H1 (cell line): Measurements from ENCODE around the gene SERPINB6. TPM values are rescaled to one million over a fixed set of nuclear protein-coding genes. Genes with fewer than 3 reads are reported as not detected.

Experiments
- CTCF ChIP-seq, 3 experiments: IDR thresholded peaks; 1 replicate in 2 of 3; 2 replicates in 1 of 3; pipeline versions ENCODE4 v1.5.1 to v1.6.1; 2011; ENCODE audit warnings: low read length in 3 of 3, mild to moderate bottlenecking in 3 of 3, inconsistent platforms in 2 of 3, low read depth in 1 of 3, moderate library complexity in 1 of 3; ENCODE audit not compliant: insufficient read depth in 1 of 3; ENCODE audit errors: control extremely low read depth in 1 of 3
- EGR1 ChIP-seq: IDR thresholded peaks from 2 replicates; pipeline ENCODE4 v1.6.1; 2011; ENCODE audit warnings: low read depth, low read length, borderline replicate concordance
- MAFK ChIP-seq: IDR thresholded peaks from 2 replicates; pipeline ENCODE4 v1.6.1; 2012; ENCODE audit warnings: low read depth, mild to moderate bottlenecking, improper control_type of control experiment, low read length
- POLR2A ChIP-seq, 2 experiments: IDR thresholded peaks; 1 replicate in 1 of 2; 2 replicates in 1 of 2; pipeline ENCODE4 v1.6.1; 2011; ENCODE audit warnings: low read depth in 2 of 2, low read length in 2 of 2, mild to moderate bottlenecking in 2 of 2; ENCODE audit errors: control extremely low read depth in 1 of 2
- POLR2AphosphoS5 ChIP-seq: IDR thresholded peaks from 2 replicates; pipeline ENCODE4 v1.6.1; 2011; ENCODE audit warnings: low read depth, low read length
- SIX5 ChIP-seq: IDR thresholded peaks from 2 replicates; pipeline ENCODE4 v1.6.1; 2011; ENCODE audit warnings: mild to moderate bottlenecking, low read depth, low read length
- SRF ChIP-seq: IDR thresholded peaks from 2 replicates; pipeline ENCODE4 v1.6.1; 2011; ENCODE audit warnings: mild to moderate bottlenecking, low read depth, low read length, moderate library complexity
- polyA plus RNA-seq, 7 experiments: library from polyadenylated mRNA; depleted of rRNA in 3 of 7; stranded (reverse) in 5 of 7; unstranded in 2 of 7; fragments of >200 nt in 5 of 7; fragments of 200-250 nt in 2 of 7; gene quantifications; 1 replicate in 5 of 7; 2 replicates in 1 of 7; 4 replicates in 1 of 7; pipeline versions ENCODE4 v1.2.1 to v1.2.3, GENCODE V29; 2011 to 2013; ENCODE audit warnings: missing spikeins in 2 of 7, mixed read lengths in 2 of 7
- total RNA-seq: library from RNA; stranded (reverse); fragmentation: NEBNext Ultra II Directional; extraction: Animal tissue kit (Norgen Biotek cat#: 25700); gene quantifications from 2 replicates; pipeline ENCODE4 v1.2.1, GENCODE V29; 2021

Gene SERPINB6
- total and polyA plus RNA-seq, 2 of the 8 experiments (the other 6 are each of a cell fraction or from before 2014, with no cell fraction given) = 27.2 to 29.4 TPM

GRCh38 chr6:2935566-2936291 is 35.6 kb downstream of the SERPINB6 start (continued):
- TF ChIP-seq POLR2AphosphoS5 (no peak), SIX5 (no peak), SRF (no peak), MAFK (no peak), POLR2A (IDR thresholded peaks at IDR 0.05; ENCODE audit: control extremely low read depth in 1 of 2, low read depth in 2 of 2, low read length in 2 of 2) (no peak), CTCF (IDR thresholded peaks at IDR 0.05; ENCODE audit: control extremely low read depth in 1 of 3, insufficient read depth in 1 of 3, low read depth in 1 of 3, low read length in 3 of 3) (no peak), EGR1 (no peak)
